ENCODE data around the gene IGSF9B.

- TF ChIP-seq CTCF (IDR thresholded peaks at IDR 0.05) (no peak), POLR2A (IDR thresholded peaks at IDR 0.05) (no peak), POLR2AphosphoS5 (IDR thresholded peaks at IDR 0.05; ENCODE audit: insufficient read depth in 1 of 2, low read depth in 1 of 2) (no peak)
Measured at GRCh38 chr11:133996671-133997070, 39.9 kb upstream of the IGSF9B start.

Measured in vagina (tissue), 2 donors.